Large intestine (tissue), 12 donors: ENCODE measurements around the gene TUBA3E. TPM values are rescaled to one million over a fixed set of nuclear protein-coding genes. Genes with fewer than 3 reads are reported as not detected.
A peak's percentile ranks its signal among the peaks of the same experiment; 100 is the strongest.
"Not testable (repeated sequence)": the region's sequence is repeated elsewhere in the genome, so short reads cannot be mapped to it uniquely, and the experiment has no call there.

ENCODE experiments used
- DNase-seq, 2 donors: peaks; one replicate each; pipeline versions ENCODE4 v3.0.0 to v3.0.0-alpha.2; 2013
- H3K27ac ChIP-seq: one replicate; pipeline ENCODE4 v1.5.1; 2013; ENCODE audit warnings: low read length
- H3K27me3 ChIP-seq: 2 replicates; pipeline ENCODE4 v1.6.1; 2013; ENCODE audit warnings: low read length; ENCODE audit not compliant: control insufficient read depth, insufficient read depth
- H3K36me3 ChIP-seq: 2 replicates; pipeline ENCODE4 v1.6.1; 2013; ENCODE audit warnings: low read length; ENCODE audit not compliant: control insufficient read depth, insufficient read depth
- H3K4me1 ChIP-seq: one replicate; pipeline ENCODE4 v1.6.1; 2013; ENCODE audit warnings: low read length; ENCODE audit not compliant: control insufficient read depth, insufficient read depth
- H3K4me3 ChIP-seq: one replicate; pipeline ENCODE4 v1.5.1; 2013; ENCODE audit warnings: low read length
- H3K9me3 ChIP-seq: one replicate; pipeline ENCODE4 v1.6.1; 2013; ENCODE audit warnings: mild to moderate bottlenecking, low read depth, low read length, moderate library complexity; ENCODE audit not compliant: control insufficient read depth
- WGBS: methylation state at CpG from one replicate; pipeline ENCODE4 v1.1.5; 2013; ENCODE audit warnings: low lambda C conversion rate; ENCODE audit not compliant: insufficient coverage; 5-methylcytosine and 5-hydroxymethylcytosine counted together
- long read RNA-seq, 11 donors: transcript quantifications; one replicate each; lab custom pipeline, GENCODE V29; 2026
- polyA plus RNA-seq: library from polyadenylated mRNA; unstranded; fragments of 120-200 nt; gene quantifications from one replicate; pipeline ENCODE4 v1.2.1, GENCODE V29; 2013

TUBA3E gene
- 0.09 TPM for polyA plus RNA-seq
- long read RNA-seq, donor 1: 0 reads
- long read RNA-seq, donor 2: 0 reads
- long read RNA-seq, donor 3: 0 reads
- long read RNA-seq, donor 4: 0 reads
- long read RNA-seq, donor 5: 0 reads
- long read RNA-seq, donor 6: 0 reads
- long read RNA-seq, donor 7: 0 reads
- long read RNA-seq, donor 8: 0 reads
- long read RNA-seq, donor 9: 0 reads
- long read RNA-seq, donor 10: 0 reads
- long read RNA-seq, donor 11: 0 reads

- Histone ChIP-seq H3K27me3 (no peaks in the 10 kb centered on the region), H3K27ac (no peak within 1 kb of the TSS), H3K9me3 (no peaks in the 10 kb centered on the region), H3K36me3 (no peaks in the 10 kb centered on the region), H3K4me1 (no peaks in the 10 kb centered on the region), H3K4me3 (no peak within 1 kb of the TSS)
- DNase-seq: no peak
- WGBS: no CpG with 5 or more reads among the region's 26 CpGs
These were observed at the start of gene TUBA3E for GRCh38 chr2:130198343-130198742. TSS of gene TUBA3E (minus strand) at chr2:130198439. CDS start at chr2:130198360, 79 bp downstream.

- Histone ChIP-seq H3K27ac (no peak overlapping the region), H3K27me3 (peaks cover 15% of the 10 kb centered on the region)
- WGBS: no CpG with 5 or more reads among the region's 7 CpGs
These were observed 48.2 kb upstream of the TUBA3E start for GRCh38 chr2:130246430-130246829.

DNA sequence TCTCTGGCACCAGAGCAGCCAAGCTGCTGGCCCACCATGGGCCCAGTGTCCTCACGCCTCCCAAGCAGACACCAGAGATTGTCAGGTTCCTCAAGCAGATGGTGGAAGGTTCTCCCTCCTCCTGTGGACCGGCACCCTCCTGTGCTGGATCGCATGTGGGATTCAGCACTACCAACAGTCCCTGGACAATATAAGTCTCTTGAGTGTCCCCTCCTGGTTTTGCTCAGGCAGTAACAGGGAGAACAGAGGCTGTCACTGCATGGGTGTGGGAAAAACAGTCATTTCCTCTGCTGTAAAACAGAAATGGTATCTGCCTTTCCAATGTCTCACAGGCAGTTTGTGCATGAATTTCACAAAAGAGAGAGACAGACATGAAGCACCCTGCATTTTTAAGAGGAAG, 47.7 kb upstream of the TUBA3E start:
- no peaks in the 10 kb centered on the region for H3K9me3 ChIP-seq
- H3K4me3 ChIP-seq: no peak overlapping the region
- no peak for DNase-seq
- H3K4me1 ChIP-seq: no peaks in the 10 kb centered on the region
- H3K27me3 ChIP-seq: peaks cover 12% of the 10 kb centered on the region
- H3K27ac ChIP-seq: no peak overlapping the region
- no peaks in the 10 kb centered on the region for H3K36me3 ChIP-seq
- no CpG with 5 or more reads among the region's 3 CpGs for WGBS

More at GRCh38 chr2:130246430-130246829, 48.2 kb upstream of the TUBA3E start:
- Histone ChIP-seq H3K9me3 (no peaks in the 10 kb centered on the region), H3K4me3 (no peak overlapping the region), H3K4me1 (no peaks in the 10 kb centered on the region), H3K36me3 (no peaks in the 10 kb centered on the region)
- no peak for DNase-seq

DNA sequence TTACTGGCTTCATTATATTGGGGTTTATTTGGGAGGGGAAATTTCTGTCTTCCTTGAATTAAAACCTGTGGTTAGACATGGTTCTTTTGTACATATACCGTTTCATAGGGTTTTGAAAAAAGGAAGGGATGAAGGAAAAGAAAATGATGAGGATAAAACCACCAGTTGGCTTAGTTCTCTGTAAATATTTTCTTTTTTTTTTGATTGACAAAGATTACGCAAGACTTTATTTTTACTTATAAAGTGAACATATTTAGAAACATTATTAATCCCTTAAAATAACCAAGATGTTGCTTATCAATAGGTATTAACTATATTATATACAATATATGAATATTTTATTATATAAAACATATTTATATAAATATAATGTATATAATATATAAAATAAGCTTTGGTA, 45.1 kb upstream of the TUBA3E start:
- 100% methylated on average over 1 of the region's 2 CpGs for WGBS
- Histone ChIP-seq H3K27ac (no peak overlapping the region), H3K4me3 (no peak overlapping the region), H3K9me3 (no peaks in the 10 kb centered on the region), H3K36me3 (no peaks in the 10 kb centered on the region), H3K4me1 (no peaks in the 10 kb centered on the region), H3K27me3 (peaks cover 4% of the 10 kb centered on the region)
- no peak for DNase-seq

DNA sequence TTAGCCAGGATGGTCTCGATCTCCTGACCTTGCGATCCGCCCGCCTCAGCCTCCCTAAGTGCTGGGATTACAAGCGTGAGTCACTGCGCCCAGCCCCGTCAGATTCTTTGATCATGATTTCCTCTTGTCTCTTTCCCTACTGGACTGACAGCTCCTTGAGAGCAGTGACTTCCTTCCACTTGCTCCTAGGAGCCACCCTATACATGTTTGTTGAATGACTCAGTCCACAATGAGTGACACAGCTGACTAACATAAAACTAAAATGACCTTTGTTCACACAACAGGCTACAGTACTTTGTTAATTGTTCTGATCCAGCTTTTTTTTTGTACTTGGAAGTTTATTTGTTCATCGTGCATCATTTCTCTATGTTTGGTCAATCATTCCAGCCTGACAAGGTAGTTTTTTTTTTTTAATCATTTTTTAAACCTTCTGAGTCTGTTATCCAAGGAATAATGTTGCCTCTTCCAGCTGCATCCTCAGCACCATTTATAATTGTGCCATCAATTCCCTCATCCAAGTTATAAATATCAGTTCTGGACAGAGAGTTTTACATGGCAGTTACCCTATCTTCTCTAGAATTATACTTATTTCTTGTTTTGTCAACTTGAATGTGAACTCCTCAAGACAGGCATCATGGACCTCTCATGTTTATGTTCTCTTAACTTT, 42.9 kb upstream of the TUBA3E start:
- H3K27ac ChIP-seq: no peak overlapping the region
- WGBS: 100% methylated on average over 1 of the region's 8 CpGs
- no peaks in the 10 kb centered on the region for H3K4me1 ChIP-seq

GRCh38 chr2:130239581-130239980, 41.3 kb upstream of the TUBA3E start:
- not testable (repeated sequence) for H3K27ac ChIP-seq

More for the DNA sequence above, 42.9 kb upstream of the TUBA3E start:
- Histone ChIP-seq H3K27me3 (no peaks in the 10 kb centered on the region), H3K4me3 (no peak overlapping the region), H3K36me3 (no peaks in the 10 kb centered on the region), H3K9me3 (no peaks in the 10 kb centered on the region)
- peak; percentile 16 to 34 for DNase-seq

GRCh38 chr2:130233066-130233465, 34.8 kb upstream of the TUBA3E start:
- peaks cover 29% of the 10 kb centered on the region for H3K9me3 ChIP-seq
- WGBS: 100% methylated on average over 1 of the region's 2 CpGs

More at GRCh38 chr2:130239581-130239980, 41.3 kb upstream of the TUBA3E start:
- not testable (repeated sequence) for DNase-seq, H3K36me3 ChIP-seq, H3K27me3 ChIP-seq, H3K9me3 ChIP-seq, H3K4me1 ChIP-seq, H3K4me3 ChIP-seq
- no CpG with 5 or more reads among the region's 6 CpGs for WGBS

GRCh38 chr2:130231656-130232055, 33.4 kb upstream of the TUBA3E start:
- 100% methylated on average over 1 of the region's 12 CpGs for WGBS
- Histone ChIP-seq H3K4me1 (no peaks in the 10 kb centered on the region), H3K36me3 (no peaks in the 10 kb centered on the region), H3K27ac (no peak overlapping the region), H3K9me3 (peaks cover 32% of the 10 kb centered on the region), H3K4me3 (no peak overlapping the region), H3K27me3 (no peaks in the 10 kb centered on the region)
- DNase-seq: no peak

More at GRCh38 chr2:130233066-130233465, 34.8 kb upstream of the TUBA3E start:
- H3K27me3 ChIP-seq, H3K36me3 ChIP-seq, DNase-seq, H3K4me3 ChIP-seq, H3K4me1 ChIP-seq, H3K27ac ChIP-seq: not testable (repeated sequence)

DNA sequence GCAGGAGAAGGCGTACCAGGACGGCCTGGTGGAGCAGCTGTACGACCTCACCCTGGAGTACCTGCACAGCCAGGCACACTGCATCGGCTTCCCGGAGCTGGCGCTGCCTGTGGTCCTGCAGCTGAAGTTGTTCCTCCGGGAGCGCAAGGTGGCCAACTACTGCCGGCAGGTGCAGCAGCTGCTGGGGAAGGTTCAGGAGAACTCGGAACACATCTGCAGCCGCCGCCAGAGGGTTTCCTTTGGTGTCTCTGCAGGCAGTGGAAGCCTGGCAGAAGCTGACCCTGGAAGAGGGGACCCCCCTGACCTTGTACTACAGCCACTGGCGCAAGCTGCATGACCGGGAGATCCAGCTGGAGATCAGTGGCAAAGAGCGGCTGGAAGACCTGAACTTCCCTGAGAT, 32.7 kb upstream of the TUBA3E start:
- not testable (repeated sequence) for H3K36me3 ChIP-seq, H3K27ac ChIP-seq, H3K27me3 ChIP-seq, H3K4me3 ChIP-seq, DNase-seq, H3K4me1 ChIP-seq
- WGBS: no CpG with 5 or more reads among the region's 15 CpGs
- H3K9me3 ChIP-seq: peaks cover 32% of the 10 kb centered on the region

DNA sequence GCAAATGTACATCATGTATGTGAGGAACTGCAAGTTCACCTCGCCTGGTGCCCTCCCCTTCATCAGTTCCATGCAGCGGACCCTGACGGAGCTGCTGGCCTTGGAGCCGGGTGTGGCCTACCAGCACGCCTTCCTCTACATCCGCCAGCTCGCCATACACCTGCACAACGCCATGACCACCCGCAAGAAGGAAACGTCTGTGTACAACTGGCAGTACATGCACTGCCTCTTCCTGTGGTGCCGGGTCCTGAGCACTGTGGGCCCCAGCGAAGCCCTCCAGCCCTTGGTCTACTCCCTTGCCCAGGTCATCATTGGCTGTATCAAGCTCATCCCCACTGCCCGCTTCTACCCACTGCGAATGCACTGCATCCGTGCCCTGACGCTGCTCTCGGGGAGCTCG, 32.1 kb upstream of the TUBA3E start:
- H3K27me3 ChIP-seq, H3K36me3 ChIP-seq, H3K4me3 ChIP-seq, H3K27ac ChIP-seq, H3K4me1 ChIP-seq, DNase-seq: not testable (repeated sequence)
- no CpG with 5 or more reads among the region's 18 CpGs for WGBS
- peaks cover 32% of the 10 kb centered on the region for H3K9me3 ChIP-seq

- Histone ChIP-seq H3K9me3 (peaks cover 32% of the 10 kb centered on the region), H3K4me3 (peak overlapping the region; percentile 13)
- WGBS: no CpG with 5 or more reads among the region's 48 CpGs
- H3K27me3 ChIP-seq, H3K4me1 ChIP-seq, H3K27ac ChIP-seq, H3K36me3 ChIP-seq: not testable (repeated sequence)
- DNase-seq: peak in 1 of 2 donors; percentile 25
These were observed 30.9 kb upstream of the TUBA3E start for GRCh38 chr2:130229161-130229510.
